ENCODE data around the gene CIPC.

GRCh38 chr14:77069551-77069950 lies 28.5 kb upstream of the CIPC start:
- TF ChIP-seq, protein P1, sequence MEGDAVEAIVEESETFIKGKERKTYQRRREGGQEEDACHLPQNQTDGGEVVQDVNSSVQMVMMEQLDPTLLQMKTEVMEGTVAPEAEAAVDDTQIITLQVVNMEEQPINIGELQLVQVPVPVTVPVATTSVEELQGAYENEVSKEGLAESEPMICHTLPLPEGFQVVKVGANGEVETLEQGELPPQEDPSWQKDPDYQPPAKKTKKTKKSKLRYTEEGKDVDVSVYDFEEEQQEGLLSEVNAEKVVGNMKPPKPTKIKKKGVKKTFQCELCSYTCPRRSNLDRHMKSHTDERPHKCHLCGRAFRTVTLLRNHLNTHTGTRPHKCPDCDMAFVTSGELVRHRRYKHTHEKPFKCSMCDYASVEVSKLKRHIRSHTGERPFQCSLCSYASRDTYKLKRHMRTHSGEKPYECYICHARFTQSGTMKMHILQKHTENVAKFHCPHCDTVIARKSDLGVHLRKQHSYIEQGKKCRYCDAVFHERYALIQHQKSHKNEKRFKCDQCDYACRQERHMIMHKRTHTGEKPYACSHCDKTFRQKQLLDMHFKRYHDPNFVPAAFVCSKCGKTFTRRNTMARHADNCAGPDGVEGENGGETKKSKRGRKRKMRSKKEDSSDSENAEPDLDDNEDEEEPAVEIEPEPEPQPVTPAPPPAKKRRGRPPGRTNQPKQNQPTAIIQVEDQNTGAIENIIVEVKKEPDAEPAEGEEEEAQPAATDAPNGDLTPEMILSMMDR (conservative IDR thresholded peaks at IDR 0.05): no peak
- no peak for TF ChIP-seq EZH2 (IDR thresholded peaks at IDR 0.05; ENCODE audit: low read depth)
